Neuronal stem cell (in vitro differentiated cells): ENCODE data around the gene DTX2.
"Not testable (repeated sequence)": the region's sequence is repeated elsewhere in the genome, so short reads cannot be mapped to it uniquely, and the experiment has no call there.

Experiments used
- DNase-seq: peaks from one replicate; pipeline ENCODE4 v3.0.0-alpha.2; 2013; ENCODE audit warnings: low spot score
- H2AFZ ChIP-seq: one replicate; pipeline ENCODE4 v1.6.1; 2013; ENCODE audit warnings: mild to moderate bottlenecking, low read length, inconsistent platforms
- H2AK5ac ChIP-seq: 2 replicates; pipeline ENCODE4 v1.6.1; 2013; ENCODE audit warnings: low read depth, mild to moderate bottlenecking, inconsistent platforms, low read length, moderate library complexity, mixed read lengths
- H2BK120ac ChIP-seq: 2 replicates; pipeline ENCODE4 v1.6.1; 2013; ENCODE audit warnings: low read depth, mild to moderate bottlenecking, inconsistent platforms, low read length, moderate library complexity, mixed read lengths
- H2BK12ac ChIP-seq: one replicate; pipeline ENCODE4 v1.6.1; 2013; ENCODE audit warnings: low read length, inconsistent platforms
- H2BK15ac ChIP-seq: 2 replicates; pipeline ENCODE4 v1.6.1; 2013; ENCODE audit warnings: mild to moderate bottlenecking, low read length, inconsistent platforms, mixed read lengths
- H2BK5ac ChIP-seq: one replicate; pipeline ENCODE4 v1.6.1; 2013; ENCODE audit warnings: inconsistent platforms, mild to moderate bottlenecking, low read length, moderate library complexity
- H3K14ac ChIP-seq: one replicate; pipeline ENCODE4 v1.6.1; 2013; ENCODE audit warnings: low read length, inconsistent platforms
- H3K18ac ChIP-seq: 2 replicates; pipeline ENCODE4 v1.6.1; 2013; ENCODE audit warnings: low read length, inconsistent platforms
- H3K23ac ChIP-seq: 2 replicates; pipeline ENCODE4 v1.6.1; 2013; ENCODE audit warnings: low read depth, mild to moderate bottlenecking, mixed read lengths, low read length, inconsistent platforms; ENCODE audit not compliant: poor library complexity
- H3K27ac ChIP-seq: replicated peaks from 3 replicates; pipeline ENCODE4 v1.5.1; 2013; ENCODE audit warnings: low read length, inconsistent platforms
- H3K27me3 ChIP-seq, 3 experiments: 2 replicates each; pipeline ENCODE4 v1.6.1; 2013; ENCODE audit warnings: low read length in 3 of 3, mild to moderate bottlenecking in 2 of 3, inconsistent platforms in 1 of 3, low read depth in 1 of 3, mixed read lengths in 1 of 3, moderate library complexity in 1 of 3; ENCODE audit not compliant: control insufficient read depth in 3 of 3, insufficient read depth in 3 of 3
- H3K36me3 ChIP-seq, 2 donors: replicated peaks in 1 of 2; 2 replicates each; pipeline ENCODE4 v1.6.1; 2013; ENCODE audit warnings: low read length in 2 of 2; ENCODE audit not compliant: control insufficient read depth in 2 of 2, insufficient read depth in 2 of 2
- H3K4ac ChIP-seq: 2 replicates; pipeline ENCODE4 v1.6.1; 2013; ENCODE audit warnings: inconsistent platforms, mild to moderate bottlenecking, low read length, moderate library complexity
- H3K4me1 ChIP-seq, 2 donors: 1 replicate in 1 of 2; 2 replicates in 1 of 2; pipeline ENCODE4 v1.6.1; 2013; ENCODE audit warnings: low read length in 2 of 2, low read depth in 1 of 2; ENCODE audit not compliant: control insufficient read depth in 2 of 2, insufficient read depth in 1 of 2
- H3K4me2 ChIP-seq: one replicate; pipeline ENCODE4 v1.6.1; 2013; ENCODE audit warnings: mild to moderate bottlenecking, low read length, inconsistent platforms; ENCODE audit not compliant: insufficient read depth, poor library complexity, severe bottlenecking
- H3K4me3 ChIP-seq, 2 donors: 2 replicates each; pipeline ENCODE4 v1.5.1; 2013; ENCODE audit warnings: low read length in 2 of 2, mild to moderate bottlenecking in 2 of 2, inconsistent platforms in 1 of 2, moderate library complexity in 1 of 2
- H3K79me1 ChIP-seq: one replicate; pipeline ENCODE4 v1.6.1; 2013; ENCODE audit warnings: low read depth, mild to moderate bottlenecking, inconsistent platforms, low read length, moderate library complexity
- H3K9ac ChIP-seq: one replicate; pipeline ENCODE4 v1.6.1; 2013; ENCODE audit warnings: mild to moderate bottlenecking, low read depth, low read length, inconsistent platforms; ENCODE audit not compliant: poor library complexity
- H3K9me3 ChIP-seq, 2 donors: replicated peaks in 1 of 2; 2 replicates each; pipeline versions ENCODE3 to v1.6.1; 2013; ENCODE audit warnings: low read length in 2 of 2, mild to moderate bottlenecking in 2 of 2, inconsistent platforms in 1 of 2, low read depth in 1 of 2, mixed read lengths in 1 of 2, moderate library complexity in 1 of 2; ENCODE audit not compliant: control insufficient read depth in 2 of 2, insufficient read depth in 1 of 2
- H4K8ac ChIP-seq: one replicate; pipeline ENCODE4 v1.6.1; 2013; ENCODE audit warnings: low read depth, mild to moderate bottlenecking, inconsistent platforms, low read length, moderate library complexity
- H4K91ac ChIP-seq: one replicate; pipeline ENCODE4 v1.6.1; 2013; ENCODE audit warnings: low read length, low read depth, mild to moderate bottlenecking, inconsistent platforms; ENCODE audit not compliant: poor library complexity
- WGBS, 2 donors: extraction: QIAGEN DNeasy Blood & Tissue Kit; methylation state at CpG; one replicate each; pipeline ENCODE4 v1.1.7; 2013; ENCODE audit warnings: missing lambda C conversion rate in 2 of 2, mixed read lengths in 1 of 2; ENCODE audit not compliant: insufficient read length in 2 of 2, insufficient replicate concordance in 1 of 2; ENCODE audit errors: extremely low coverage in 2 of 2; 5-methylcytosine and 5-hydroxymethylcytosine counted together

The DTX2 gene

DNA sequence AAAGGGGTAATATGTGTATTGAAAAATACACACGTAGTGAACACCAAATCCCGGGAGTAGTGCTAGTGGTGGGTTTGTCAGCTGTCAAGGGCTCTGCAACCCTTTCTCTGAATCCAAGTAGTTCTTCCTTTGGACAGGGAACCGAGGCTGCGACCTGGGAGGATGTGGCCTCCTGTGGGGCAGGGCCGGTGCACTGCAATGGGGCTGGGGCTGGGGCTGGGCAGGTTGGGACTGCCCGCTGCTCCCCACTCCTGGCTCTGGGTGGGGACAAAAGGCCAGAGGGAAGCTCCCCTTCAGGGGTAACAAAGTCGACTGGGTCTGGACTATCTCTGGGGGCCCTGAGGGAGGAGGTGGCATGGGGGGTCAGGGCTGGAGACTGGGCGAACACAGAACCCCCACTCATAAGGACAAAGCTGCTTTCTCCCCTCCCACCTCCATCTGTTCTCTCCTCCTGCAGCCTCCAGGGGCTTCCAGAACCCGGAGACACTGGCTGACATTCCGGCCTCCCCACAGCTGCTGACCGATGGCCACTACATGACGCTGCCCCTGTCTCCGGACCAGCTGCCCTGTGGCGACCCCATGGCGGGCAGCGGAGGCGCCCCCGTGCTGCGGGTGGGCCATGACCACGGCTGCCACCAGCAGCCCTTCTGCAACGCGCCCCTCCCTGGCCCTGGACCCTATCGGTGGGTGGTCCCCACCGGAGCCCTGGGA lies 49.8 kb downstream of the DTX2 start:
- not testable (repeated sequence) for H3K27me3 ChIP-seq, H3K18ac ChIP-seq, H3K4ac ChIP-seq, H3K4me2 ChIP-seq, H3K36me3 ChIP-seq, H3K14ac ChIP-seq, H2BK12ac ChIP-seq, H2BK5ac ChIP-seq, H2AFZ ChIP-seq, H3K79me1 ChIP-seq, H2AK5ac ChIP-seq, H3K23ac ChIP-seq, H3K4me3 ChIP-seq, H2BK15ac ChIP-seq, H4K8ac ChIP-seq, H4K91ac ChIP-seq, H3K9me3 ChIP-seq, H2BK120ac ChIP-seq, H3K27ac ChIP-seq, DNase-seq, H3K9ac ChIP-seq
- WGBS, 2 donors: no CpG with 5 or more reads among the region's 24 CpGs
- peaks cover 10 to 17% of the 10 kb centered on the region in 2 donors for H3K4me1 ChIP-seq

DNA sequence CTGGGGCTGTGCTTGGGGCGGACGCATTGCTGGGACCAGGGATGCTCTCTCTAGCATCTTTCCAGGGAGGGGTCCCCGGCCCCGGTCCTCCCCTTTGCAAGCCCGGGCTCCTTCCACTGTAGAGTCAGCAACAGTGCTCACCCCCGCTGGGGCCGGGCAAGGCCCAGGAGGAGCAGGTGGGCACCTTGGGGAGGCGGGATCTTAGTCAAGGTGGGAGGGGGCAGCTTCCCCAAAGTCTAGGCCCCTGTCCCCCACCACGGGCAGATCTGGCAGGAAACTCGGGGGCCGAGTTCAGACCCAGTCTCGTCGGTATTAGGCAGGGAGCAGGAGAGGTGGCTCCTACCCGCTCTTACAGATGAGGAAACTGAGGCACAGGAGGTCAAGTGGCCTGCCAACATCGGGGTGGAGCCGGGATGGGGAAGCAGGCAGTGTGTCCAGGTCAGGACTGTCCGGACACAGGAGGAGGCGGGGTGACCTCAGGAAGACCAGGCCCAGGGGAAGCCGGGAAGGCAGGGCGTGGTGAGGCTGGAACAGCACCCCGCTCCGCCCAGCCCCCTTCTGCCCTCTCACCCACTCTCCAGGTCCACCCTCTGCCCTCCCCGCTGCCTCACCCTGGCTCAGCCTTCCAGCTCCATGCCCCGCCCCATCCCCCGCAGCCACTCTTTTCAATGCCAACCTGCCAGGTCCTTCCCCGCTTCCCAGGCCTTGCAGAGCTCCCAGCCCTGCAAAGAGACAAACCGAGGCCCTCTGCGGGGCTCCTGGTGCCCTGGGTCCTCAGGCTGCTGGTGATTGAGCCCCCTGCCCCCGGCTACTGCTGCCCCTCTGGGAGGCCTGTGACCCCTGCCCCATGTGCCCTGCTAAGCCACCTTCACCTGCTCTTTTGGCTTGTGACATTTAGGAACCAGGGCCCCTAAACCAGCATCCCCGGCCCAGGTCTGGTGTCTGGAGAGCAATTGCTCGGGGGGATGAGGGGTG lies 50.7 kb downstream of the DTX2 start:
- H3K27me3 ChIP-seq, H3K18ac ChIP-seq, H2BK5ac ChIP-seq, H2BK12ac ChIP-seq, H3K79me1 ChIP-seq, H2BK15ac ChIP-seq, H3K27ac ChIP-seq, H4K8ac ChIP-seq, H3K9ac ChIP-seq, H3K9me3 ChIP-seq, H2BK120ac ChIP-seq, H3K4me2 ChIP-seq, H4K91ac ChIP-seq, H3K4me3 ChIP-seq, H2AFZ ChIP-seq, H2AK5ac ChIP-seq, H3K36me3 ChIP-seq, DNase-seq, H3K4ac ChIP-seq, H3K14ac ChIP-seq, H3K23ac ChIP-seq: not testable (repeated sequence)
- H3K4me1 ChIP-seq: peaks cover 10 to 17% of the 10 kb centered on the region in 2 donors
- no CpG with 5 or more reads among the region's 31 CpGs for WGBS, 2 donors

DNA sequence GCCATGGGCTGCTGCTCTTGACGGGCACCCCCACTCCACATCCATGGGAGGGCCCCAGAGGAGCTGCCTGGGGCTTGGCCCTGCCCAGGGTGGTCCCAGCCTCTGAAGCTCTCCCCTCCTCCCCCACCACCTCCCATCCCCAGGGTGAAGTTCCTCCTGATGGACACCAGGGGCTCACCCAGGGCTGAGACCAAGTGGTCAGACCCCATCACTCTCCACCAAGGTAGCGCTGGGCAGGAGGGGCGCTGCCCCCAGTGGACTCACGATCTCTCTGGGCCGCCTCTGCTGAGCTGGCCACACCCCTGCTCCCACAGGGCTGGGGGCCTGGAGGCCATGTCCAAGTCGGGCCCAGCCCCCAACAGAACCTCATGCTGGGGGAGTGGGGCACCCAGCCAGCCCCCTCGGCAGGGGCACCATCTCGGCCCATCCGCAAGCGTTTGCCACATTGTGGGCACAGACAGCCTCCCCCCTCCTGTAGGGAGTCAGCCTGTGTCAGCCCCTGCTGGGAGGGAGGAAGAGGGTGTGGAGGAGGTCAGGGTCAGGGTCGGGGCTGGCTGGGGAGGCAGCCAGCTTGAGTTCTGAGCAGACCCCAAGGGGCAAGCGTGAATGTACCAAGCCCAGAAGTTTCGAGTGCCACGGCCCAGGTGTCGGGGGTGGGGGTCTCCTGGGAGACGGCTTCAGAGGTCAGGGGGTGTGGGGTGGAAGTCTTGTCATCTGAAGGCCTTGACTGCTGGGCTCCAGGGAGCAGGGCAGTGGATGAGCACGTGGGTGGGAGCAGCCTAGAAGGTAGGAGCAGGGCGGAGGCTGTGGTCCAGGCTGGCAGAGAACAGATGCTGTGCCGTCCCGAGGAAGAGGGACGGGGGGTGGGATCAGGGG lies 51.7 kb downstream of the DTX2 start:
- Histone ChIP-seq H3K4me1 (peaks cover 10 to 17% of the 10 kb centered on the region in 2 donors), H3K36me3 (no peaks in the 10 kb centered on the region), H3K4me3 (no peak overlapping the region), H3K9me3 (no peaks in the 10 kb centered on the region), H4K91ac (no peak overlapping the region), H4K8ac (no peak overlapping the region), H3K4ac (no peak overlapping the region), H2BK12ac (peak overlapping the region; percentile 46), H2BK5ac (peak overlapping the region; percentile 75), H2BK120ac (no peak overlapping the region), H3K27me3 (no peaks in the 10 kb centered on the region), H2AK5ac (peak overlapping the region; percentile 88), H2AFZ (peak overlapping the region; percentile 65), H3K9ac (no peak overlapping the region), H3K23ac (no peak overlapping the region), H3K18ac (peak overlapping the region; percentile 71), H3K14ac (peak overlapping the region; percentile 3), H3K4me2 (no peak overlapping the region), H3K27ac (no peak overlapping the region), H3K79me1 (no peaks in the 10 kb centered on the region), H2BK15ac (peak overlapping the region; percentile 37)
- WGBS, 2 donors: no CpG with 5 or more reads among the region's 21 CpGs
- no peak for DNase-seq
